Upper lobe of left lung (tissue), 6 donors: Measurements from ENCODE around the gene TTK. TPM values are rescaled to one million over a fixed set of nuclear protein-coding genes. Genes with fewer than 3 reads are reported as not detected.

Source experiments
- ATAC-seq, 2 donors: fragments of 200-7000 bp; cut with Tn5 transposase; one replicate each; pipeline ENCODE4 v1.9.1; 2022; ENCODE audit warnings: mild to moderate bottlenecking in 2 of 2, moderate library complexity in 2 of 2; ENCODE audit not compliant: low FRiP score in 2 of 2
- DNase-seq, 2 donors: peaks; one replicate each; pipeline ENCODE4 v3.0.0-alpha.2; 2019 to 2020
- H3K27ac ChIP-seq, 4 donors: fragments of 200-600 bp; sonication (generic); one replicate each; pipeline ENCODE4 v1.5.1; 2016 to 2019
- H3K27me3 ChIP-seq, 4 donors: fragments of 200-600 bp; sonication (generic); one replicate each; pipeline ENCODE4 v1.5.1; 2017 to 2019
- H3K36me3 ChIP-seq, 4 donors: fragments of 200-600 bp; sonication (generic); one replicate each; pipeline ENCODE4 v1.5.1; 2016 to 2019
- H3K4me1 ChIP-seq, 4 donors: fragments of 200-600 bp; sonication (generic); one replicate each; pipeline ENCODE4 v1.5.1; 2018 to 2019
- H3K4me3 ChIP-seq, 4 donors: fragments of 200-600 bp; sonication (generic); one replicate each; pipeline ENCODE4 v1.5.1; 2017 to 2019; ENCODE audit warnings: mild to moderate bottlenecking in 2 of 4, moderate library complexity in 1 of 4
- H3K9me3 ChIP-seq, 4 donors: fragments of 200-600 bp; sonication (generic); one replicate each; pipeline ENCODE4 v1.5.1; 2018 to 2019
- EP300 ChIP-seq, 4 donors: sonication (generic); formaldehyde crosslinking; IDR thresholded peaks; one replicate each; pipeline ENCODE4 v1.5.1; 2017; ENCODE audit warnings: antibody characterized with exemption in 4 of 4, control low read depth in 2 of 4
- POLR2A ChIP-seq, 4 donors: fragments of 450-650 bp; IDR thresholded peaks; one replicate each; pipeline ENCODE4 v1.5.1; 2016 to 2017; ENCODE audit warnings: antibody characterized with exemption in 4 of 4, mild to moderate bottlenecking in 2 of 4
- POLR2AphosphoS5 ChIP-seq, 2 donors: sonication (generic); formaldehyde crosslinking; IDR thresholded peaks; one replicate each; pipeline ENCODE4 v1.5.1; 2017; ENCODE audit warnings: antibody characterized with exemption in 2 of 2
- WGBS, 2 donors: methylation state at CpG; one replicate each; pipeline ENCODE4 v1.1.5; 2017 to 2018; 5-methylcytosine and 5-hydroxymethylcytosine counted together
- total RNA-seq, 6 donors: library from RNA; depleted of rRNA in 4 of 6; stranded (reverse); fragments of >200 nt in 4 of 6; gene quantifications; one replicate each; pipeline versions ENCODE4 v1.1.0 to v1.2.1, GENCODE V29; 2016 to 2021
- TF ChIP-seq, protein P1 (sequence below), 6 experiments: fragments of 450-650 bp in 4 of 6; fragments of 200-600 bp in 2 of 6; sonication (generic) in 2 of 6; IDR thresholded peaks; one replicate each; pipeline ENCODE4 v1.5.1; 2016 to 2019; ENCODE audit warnings: antibody characterized with exemption in 6 of 6
- donor health status: DM: no; HTN: no; CAD: no; lungs with moderate emphysema.
- donor health status: DM: no; HTN: yes; CAD: no; lungs with severe emphysema.

The TTK gene
- total RNA-seq, 6 donors from 2014 or later: 0.91 to 2.3 (median 1.4) TPM; not detected in 2

DNA sequence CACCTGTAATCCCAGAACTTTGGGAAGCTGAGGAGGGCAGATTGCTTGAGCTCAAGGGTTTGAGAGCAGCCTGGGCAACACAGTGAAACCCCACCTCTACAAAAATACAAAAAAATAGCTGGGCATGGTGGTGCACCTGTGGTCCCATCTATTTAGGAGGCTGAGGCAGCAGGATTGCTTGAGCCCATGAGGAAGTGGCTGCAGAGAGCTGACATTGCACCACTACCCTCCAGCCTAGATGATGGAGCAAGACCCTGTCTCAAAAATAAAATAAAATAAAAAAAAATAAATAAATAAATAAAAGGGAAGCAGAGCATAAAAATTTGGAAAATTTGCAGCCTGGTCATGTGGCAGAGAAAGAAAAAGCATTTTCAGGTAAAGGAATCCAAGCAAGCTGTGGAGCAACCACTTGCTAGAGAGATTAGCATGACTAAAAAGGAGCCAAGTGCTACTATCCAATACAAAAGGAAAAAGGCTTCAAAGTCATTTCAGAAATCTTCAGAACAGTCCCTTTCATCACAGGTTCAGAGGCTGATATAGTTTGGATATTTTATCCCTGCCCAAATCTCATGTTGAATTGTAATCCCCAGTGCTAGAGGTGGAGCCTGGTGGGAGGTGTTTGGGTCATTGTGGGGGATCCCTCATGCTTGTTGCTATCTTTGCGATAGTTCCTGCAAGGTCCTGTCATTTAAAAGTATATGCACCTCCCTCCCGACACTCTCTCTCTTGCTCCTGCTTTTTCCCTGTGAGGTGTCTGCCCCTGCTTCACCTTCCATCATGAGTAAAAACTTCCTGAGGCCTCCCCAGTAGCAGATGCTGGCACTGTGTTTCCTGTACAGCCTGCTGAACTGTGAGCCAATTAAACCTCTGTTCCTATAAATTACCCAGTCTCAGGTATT lies 11.2 kb upstream of the TTK start:
- Histone ChIP-seq H3K27ac (no peak overlapping the region), H3K9me3 (no peaks in the 10 kb centered on the region), H3K36me3 (no peaks in the 10 kb centered on the region), H3K4me3 (no peak overlapping the region), H3K4me1 (no peaks in the 10 kb centered on the region), H3K27me3 (no peaks in the 10 kb centered on the region)
- TF ChIP-seq EP300 (IDR thresholded peaks at IDR 0.05): no peak
- TF ChIP-seq POLR2A (IDR thresholded peaks at IDR 0.05): no peak
- TF ChIP-seq, protein P1, sequence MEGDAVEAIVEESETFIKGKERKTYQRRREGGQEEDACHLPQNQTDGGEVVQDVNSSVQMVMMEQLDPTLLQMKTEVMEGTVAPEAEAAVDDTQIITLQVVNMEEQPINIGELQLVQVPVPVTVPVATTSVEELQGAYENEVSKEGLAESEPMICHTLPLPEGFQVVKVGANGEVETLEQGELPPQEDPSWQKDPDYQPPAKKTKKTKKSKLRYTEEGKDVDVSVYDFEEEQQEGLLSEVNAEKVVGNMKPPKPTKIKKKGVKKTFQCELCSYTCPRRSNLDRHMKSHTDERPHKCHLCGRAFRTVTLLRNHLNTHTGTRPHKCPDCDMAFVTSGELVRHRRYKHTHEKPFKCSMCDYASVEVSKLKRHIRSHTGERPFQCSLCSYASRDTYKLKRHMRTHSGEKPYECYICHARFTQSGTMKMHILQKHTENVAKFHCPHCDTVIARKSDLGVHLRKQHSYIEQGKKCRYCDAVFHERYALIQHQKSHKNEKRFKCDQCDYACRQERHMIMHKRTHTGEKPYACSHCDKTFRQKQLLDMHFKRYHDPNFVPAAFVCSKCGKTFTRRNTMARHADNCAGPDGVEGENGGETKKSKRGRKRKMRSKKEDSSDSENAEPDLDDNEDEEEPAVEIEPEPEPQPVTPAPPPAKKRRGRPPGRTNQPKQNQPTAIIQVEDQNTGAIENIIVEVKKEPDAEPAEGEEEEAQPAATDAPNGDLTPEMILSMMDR (IDR thresholded peaks at IDR 0.05): no peak
- no peak for TF ChIP-seq POLR2AphosphoS5 (IDR thresholded peaks at IDR 0.05)
- 67% methylated on average over 2 of the region's 2 CpGs for WGBS, 2 donors
- DNase-seq (no peak), ATAC-seq (no peak)

GRCh38 chr6:79993911-79994309 lies 10.5 kb upstream of the TTK start:
- no peak for DNase-seq
- H3K4me3 ChIP-seq: no peak overlapping the region
- no peaks in the 10 kb centered on the region for H3K36me3 ChIP-seq
- H3K4me1 ChIP-seq: no peaks in the 10 kb centered on the region
- no peaks in the 10 kb centered on the region for H3K27me3 ChIP-seq
- no peak for ATAC-seq
- TF ChIP-seq EP300 (IDR thresholded peaks at IDR 0.05) (no peak), POLR2A (IDR thresholded peaks at IDR 0.05) (no peak)
- TF ChIP-seq, protein P1 (IDR thresholded peaks at IDR 0.05): no peak
- no peak overlapping the region for H3K27ac ChIP-seq
- no peaks in the 10 kb centered on the region for H3K9me3 ChIP-seq

- ATAC-seq: no peak
Measured at GRCh38 chr6:79997728-79998127, 6.7 kb upstream of the TTK start.

GRCh38 chr6:80001337-80001736 lies 3.1 kb upstream of the TTK start:
- TF ChIP-seq EP300 (IDR thresholded peaks at IDR 0.05) (no peak), POLR2A (IDR thresholded peaks at IDR 0.05) (no peak), POLR2AphosphoS5 (IDR thresholded peaks at IDR 0.05) (no peak)
- TF ChIP-seq, protein P1 (IDR thresholded peaks at IDR 0.05): no peak
- H3K9me3 ChIP-seq: no peaks in the 10 kb centered on the region
- H3K4me3 ChIP-seq: no peak overlapping the region
- DNase-seq: no peak
- ATAC-seq: no peak
- H3K27me3 ChIP-seq: no peaks in the 10 kb centered on the region
- no peak overlapping the region for H3K27ac ChIP-seq
- no peaks in the 10 kb centered on the region for H3K36me3 ChIP-seq
- H3K4me1 ChIP-seq: peaks cover 4 to 14% (median 9%) of the 10 kb centered on the region in 4 donors
- 53 to 56% methylated on average over 1 of the region's 1 CpG for WGBS, 2 donors

More at GRCh38 chr6:79997728-79998127, 6.7 kb upstream of the TTK start:
- TF ChIP-seq, protein P1 (IDR thresholded peaks at IDR 0.05): no peak
- no peak for TF ChIP-seq EP300 (IDR thresholded peaks at IDR 0.05)
- TF ChIP-seq POLR2A (IDR thresholded peaks at IDR 0.05): no peak
- TF ChIP-seq POLR2AphosphoS5 (IDR thresholded peaks at IDR 0.05): no peak
- Histone ChIP-seq H3K27ac (no peak overlapping the region), H3K27me3 (no peaks in the 10 kb centered on the region), H3K4me3 (no peak overlapping the region), H3K36me3 (no peaks in the 10 kb centered on the region), H3K4me1 (no peaks in the 10 kb centered on the region), H3K9me3 (no peaks in the 10 kb centered on the region)
- 62 to 77% methylated on average over 1 of the region's 1 CpG for WGBS, 2 donors
- DNase-seq: no peak

DNA sequence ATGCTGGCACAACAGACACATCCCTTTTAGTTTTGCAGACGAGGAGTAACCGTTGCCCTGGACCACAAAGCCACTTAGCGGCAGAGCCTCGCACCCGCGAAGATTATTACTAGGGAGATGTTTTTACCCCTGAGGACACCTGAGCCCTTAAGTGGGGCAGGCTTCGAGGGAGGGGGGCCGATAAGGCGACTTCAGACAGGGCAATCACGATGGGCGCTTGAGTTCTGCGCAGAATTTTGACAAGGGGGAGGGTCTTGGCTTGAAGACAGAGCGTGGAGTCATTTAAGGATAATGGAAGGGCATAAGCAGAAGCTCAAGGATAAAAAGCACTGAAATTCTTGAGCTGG lies 650 bp upstream of the TTK start:
- H3K9me3 ChIP-seq: no peaks in the 10 kb centered on the region
- peak overlapping the region; percentile 37 to 83 (median 69) for H3K4me3 ChIP-seq
- no peaks in the 10 kb centered on the region for H3K36me3 ChIP-seq
- peaks cover 4 to 14% (median 9%) of the 10 kb centered on the region in 4 donors for H3K4me1 ChIP-seq
- DNase-seq (peak in 1 of 2 donors; percentile 21), ATAC-seq (no peak)
- H3K27ac ChIP-seq: peak overlapping the region; percentile 81 to 91 (median 86)
- TF ChIP-seq POLR2A (IDR thresholded peaks at IDR 0.05) (no peak), EP300 (IDR thresholded peaks at IDR 0.05) (no peak), POLR2AphosphoS5 (IDR thresholded peaks at IDR 0.05) (no peak)
- TF ChIP-seq, protein P1 (IDR thresholded peaks at IDR 0.05): no peak
- 2 to 6% methylated on average over 13 of the region's 13 CpGs for WGBS, 2 donors
- H3K27me3 ChIP-seq: no peaks in the 10 kb centered on the region
